Esophagus squamous epithelium (tissue), 4 donors: ENCODE results near the gene ASIC1.

Source experiments
- POLR2A ChIP-seq, 4 donors: fragments of 450-650 bp; IDR thresholded peaks; one replicate each; pipeline ENCODE4 v1.6.1; 2017; ENCODE audit warnings: antibody characterized with exemption in 4 of 4, mild to moderate bottlenecking in 4 of 4, moderate library complexity in 3 of 4
- TF ChIP-seq, protein P1 (sequence below), 6 experiments: fragments of 450-650 bp in 4 of 6; fragments of 200-600 bp in 2 of 6; sonication (generic) in 2 of 6; IDR thresholded peaks; one replicate each; pipeline ENCODE4 v1.5.1; 2016 to 2019; ENCODE audit warnings: antibody characterized with exemption in 6 of 6, mild to moderate bottlenecking in 4 of 6, moderate library complexity in 4 of 6

DNA sequence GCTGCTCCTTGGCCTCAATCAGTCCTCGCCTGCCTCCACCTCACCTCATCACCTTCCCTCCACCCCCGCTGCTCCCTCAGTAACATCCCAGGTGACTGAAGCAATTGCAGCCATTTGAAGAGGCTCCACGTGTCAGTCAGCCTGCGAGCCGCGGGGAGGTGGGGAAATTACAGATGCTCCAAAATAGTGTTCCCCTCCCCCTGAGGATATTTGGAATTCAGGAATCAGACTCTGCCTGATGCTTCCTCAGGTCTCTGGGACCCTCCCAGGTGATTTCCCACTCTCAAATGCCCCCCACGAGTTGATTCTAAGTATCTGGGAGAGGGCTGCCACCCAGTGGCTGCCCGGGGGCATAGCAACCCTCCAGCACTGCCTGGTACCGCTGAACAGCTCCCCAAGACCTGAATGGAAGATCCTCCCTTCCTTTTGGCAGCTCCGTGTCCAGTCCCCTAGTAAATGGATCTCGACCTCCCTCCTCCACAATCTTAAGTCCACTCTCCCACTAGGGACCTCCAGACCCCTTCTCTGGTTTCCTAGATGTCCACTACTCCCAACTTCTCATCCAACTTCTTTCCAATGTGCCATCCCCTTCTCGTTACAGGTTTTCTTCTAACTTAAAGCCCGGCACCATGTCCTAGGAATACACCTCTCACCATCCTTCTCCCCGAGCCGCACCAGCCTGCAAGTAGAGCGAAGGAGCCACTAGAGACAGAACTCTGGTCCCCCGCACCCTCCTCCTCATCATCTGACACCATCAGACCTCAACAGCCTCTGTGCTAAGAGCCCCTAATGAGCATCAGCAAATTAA lies 1.4 kb upstream of the ASIC1 start:
- TF ChIP-seq, protein P1, sequence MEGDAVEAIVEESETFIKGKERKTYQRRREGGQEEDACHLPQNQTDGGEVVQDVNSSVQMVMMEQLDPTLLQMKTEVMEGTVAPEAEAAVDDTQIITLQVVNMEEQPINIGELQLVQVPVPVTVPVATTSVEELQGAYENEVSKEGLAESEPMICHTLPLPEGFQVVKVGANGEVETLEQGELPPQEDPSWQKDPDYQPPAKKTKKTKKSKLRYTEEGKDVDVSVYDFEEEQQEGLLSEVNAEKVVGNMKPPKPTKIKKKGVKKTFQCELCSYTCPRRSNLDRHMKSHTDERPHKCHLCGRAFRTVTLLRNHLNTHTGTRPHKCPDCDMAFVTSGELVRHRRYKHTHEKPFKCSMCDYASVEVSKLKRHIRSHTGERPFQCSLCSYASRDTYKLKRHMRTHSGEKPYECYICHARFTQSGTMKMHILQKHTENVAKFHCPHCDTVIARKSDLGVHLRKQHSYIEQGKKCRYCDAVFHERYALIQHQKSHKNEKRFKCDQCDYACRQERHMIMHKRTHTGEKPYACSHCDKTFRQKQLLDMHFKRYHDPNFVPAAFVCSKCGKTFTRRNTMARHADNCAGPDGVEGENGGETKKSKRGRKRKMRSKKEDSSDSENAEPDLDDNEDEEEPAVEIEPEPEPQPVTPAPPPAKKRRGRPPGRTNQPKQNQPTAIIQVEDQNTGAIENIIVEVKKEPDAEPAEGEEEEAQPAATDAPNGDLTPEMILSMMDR (IDR thresholded peaks at IDR 0.05) = peak; percentile 78 to 94 (median 88)
- no peak for TF ChIP-seq POLR2A (IDR thresholded peaks at IDR 0.05)
